Measurements from ENCODE around the gene FBXL2.

FBXL2 gene

GRCh38 chr3:33388374-33389100 is 111.3 kb downstream of the FBXL2 start:
- no peaks in the 10 kb centered on the region for H3K27me3 ChIP-seq (replicated peaks)
- in situ Hi-C loops (cut with HindIII; ENCODE audit: low pct_ligation_motif_present, low sequenced_read_pairs): no loop called here
- no peak overlapping the region for H3K27ac ChIP-seq
- no peak for DNase-seq
- H3K36me3 ChIP-seq (replicated peaks): peaks cover 72% of the 10 kb centered on the region
- no peak for TF ChIP-seq CTCF (IDR thresholded peaks at IDR 0.05; ENCODE audit: low read depth, low read length, missing control alignments)
- H3K4me3 ChIP-seq (ENCODE audit: low read depth, low read length): no peak overlapping the region

GRCh38 chr3:33389908-33390307 is 112.7 kb downstream of the FBXL2 start:
- Histone ChIP-seq H3K27me3 (replicated peaks) (no peaks in the 10 kb centered on the region), H3K27ac (no peak overlapping the region), H3K36me3 (replicated peaks) (peaks cover 58% of the 10 kb centered on the region), H3K4me3 (ENCODE audit: low read depth, low read length) (no peak overlapping the region)
- no peak for DNase-seq
- TF ChIP-seq CTCF (IDR thresholded peaks at IDR 0.05; ENCODE audit: low read depth, low read length, missing control alignments): no peak
- in situ Hi-C loops (cut with HindIII; ENCODE audit: low pct_ligation_motif_present, low sequenced_read_pairs): no loop called here

- H3K4me3 ChIP-seq (ENCODE audit: low read depth, low read length): no peak overlapping the region
- no peaks in the 10 kb centered on the region for H3K27me3 ChIP-seq (replicated peaks)
- peak overlapping the region; percentile 68 for H3K27ac ChIP-seq
- H3K36me3 ChIP-seq (replicated peaks): peaks cover 49% of the 10 kb centered on the region
- no peak for TF ChIP-seq CTCF (IDR thresholded peaks at IDR 0.05; ENCODE audit: low read depth, low read length, missing control alignments)
- in situ Hi-C loops (cut with HindIII; ENCODE audit: low pct_ligation_motif_present, low sequenced_read_pairs): no loop called here
- no peak for DNase-seq
Observed at GRCh38 chr3:33391255-33391995, 114.2 kb downstream of the FBXL2 start.

- Histone ChIP-seq H3K27me3 (replicated peaks) (no peaks in the 10 kb centered on the region), H3K27ac (peak overlapping the region; percentile 68), H3K36me3 (replicated peaks) (peaks cover 48% of the 10 kb centered on the region), H3K4me3 (ENCODE audit: low read depth, low read length) (no peak overlapping the region)
- in situ Hi-C loops (cut with HindIII; ENCODE audit: low pct_ligation_motif_present, low sequenced_read_pairs): no loop called here
- DNase-seq: no peak
- TF ChIP-seq CTCF (IDR thresholded peaks at IDR 0.05; ENCODE audit: low read depth, low read length, missing control alignments): no peak
Observed at GRCh38 chr3:33392144-33392543, 114.9 kb downstream of the FBXL2 start.

GRCh38 chr3:33392703-33393125 is 115.5 kb downstream of the FBXL2 start:
- in situ Hi-C loops (cut with HindIII; ENCODE audit: low pct_ligation_motif_present, low sequenced_read_pairs): no loop called here
- Histone ChIP-seq H3K27me3 (replicated peaks) (no peaks in the 10 kb centered on the region), H3K27ac (peak overlapping the region; percentile 68), H3K4me3 (ENCODE audit: low read depth, low read length) (no peak overlapping the region), H3K36me3 (replicated peaks) (peaks cover 47% of the 10 kb centered on the region)
- TF ChIP-seq CTCF (IDR thresholded peaks at IDR 0.05; ENCODE audit: low read depth, low read length, missing control alignments): no peak
- peak; percentile 91 for DNase-seq
